GM20000 (cell line): Measurements from ENCODE around the gene IL15RA.

ENCODE experiments used
- DNase-seq: peaks from one replicate; pipeline ENCODE4 v3.0.0; 2012; ENCODE audit warnings: low spot score
- CTCF ChIP-seq: IDR thresholded peaks from 2 replicates; pipeline ENCODE4 v1.5.1; 2012; ENCODE audit warnings: mild to moderate bottlenecking, control low read depth; ENCODE audit errors: extremely low read depth, missing control alignments

The IL15RA gene, protein sequence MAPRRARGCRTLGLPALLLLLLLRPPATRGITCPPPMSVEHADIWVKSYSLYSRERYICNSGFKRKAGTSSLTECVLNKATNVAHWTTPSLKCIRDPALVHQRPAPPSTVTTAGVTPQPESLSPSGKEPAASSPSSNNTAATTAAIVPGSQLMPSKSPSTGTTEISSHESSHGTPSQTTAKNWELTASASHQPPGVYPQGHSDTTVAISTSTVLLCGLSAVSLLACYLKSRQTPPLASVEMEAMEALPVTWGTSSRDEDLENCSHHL

GRCh38 chr10:5977471-5978229, at the start of gene IL15RA:
TSS of gene IL15RA (minus strand) at chr10:5977543. CDS start at chr10:5977492, 51 bp downstream.
- TF ChIP-seq CTCF: peak; percentile 14
- peak; percentile 97 for DNase-seq

- no peak for DNase-seq
- no peak for TF ChIP-seq CTCF
Observed at GRCh38 chr10:6025683-6026255, 48.4 kb upstream of the IL15RA start.

GRCh38 chr10:6024334-6024682, 47.0 kb upstream of the IL15RA start:
- TF ChIP-seq CTCF: no peak
- no peak for DNase-seq

DNA sequence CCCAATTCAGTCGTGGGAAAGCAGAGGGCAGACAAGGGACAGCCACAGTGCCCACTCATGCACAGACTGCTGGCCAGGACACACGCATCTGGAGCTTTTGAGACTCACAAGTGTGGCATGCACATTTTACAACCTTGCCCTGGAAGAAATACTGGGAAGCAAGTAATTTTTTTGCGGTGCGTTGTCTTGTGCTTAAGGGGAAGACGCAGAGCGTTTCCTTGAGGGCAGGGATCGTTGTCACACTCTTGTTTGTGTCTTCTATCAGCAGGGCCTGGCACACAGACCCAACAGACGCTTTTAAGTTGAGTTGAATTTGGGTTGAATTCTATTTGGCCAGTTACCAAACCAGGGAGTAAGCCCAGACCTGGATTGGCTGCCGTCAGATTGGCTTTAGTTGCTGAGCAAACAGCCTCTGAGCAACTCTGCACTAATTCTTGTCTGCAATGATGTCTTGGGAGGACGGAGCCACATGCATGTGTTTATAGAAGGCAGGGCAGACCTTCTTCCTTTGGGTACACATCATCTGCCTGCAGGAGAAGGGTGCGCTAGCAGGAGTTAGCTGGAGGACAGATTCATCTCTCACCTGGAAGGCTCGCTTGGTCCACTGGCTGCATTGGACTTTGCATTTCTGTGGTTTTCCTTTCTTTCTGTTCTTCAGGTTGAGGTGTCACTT, 46.5 kb upstream of the IL15RA start:
- DNase-seq: no peak
- no peak for TF ChIP-seq CTCF

GRCh38 chr10:6022660-6023059, 45.3 kb upstream of the IL15RA start:
- TF ChIP-seq CTCF: no peak
- no peak for DNase-seq

DNA sequence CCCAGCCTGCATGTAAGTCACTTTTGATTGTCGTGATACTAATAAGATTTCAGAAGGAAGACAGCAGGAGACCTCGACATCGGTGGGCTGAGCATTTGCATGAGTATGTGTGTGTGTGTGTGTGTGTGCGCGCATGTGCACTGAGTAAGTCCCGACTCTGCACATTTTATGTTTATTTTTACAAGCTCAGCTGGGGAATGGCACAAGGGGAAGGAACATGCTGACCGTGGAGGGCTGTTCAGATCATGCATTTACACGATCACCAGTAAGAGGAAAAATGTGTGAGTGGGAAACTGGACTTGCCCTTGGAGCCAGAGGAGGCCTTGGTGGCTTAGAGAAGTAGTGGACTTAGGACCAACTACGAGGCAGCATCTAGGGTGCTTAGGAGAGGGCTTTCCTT, 43.5 kb upstream of the IL15RA start:
- DNase-seq: no peak
- TF ChIP-seq CTCF: no peak

GRCh38 chr10:6019796-6020195, 42.5 kb upstream of the IL15RA start:
- DNase-seq: no peak
- no peak for TF ChIP-seq CTCF
